ENCODE data around the gene CDH8.

CDH8 gene

DNA sequence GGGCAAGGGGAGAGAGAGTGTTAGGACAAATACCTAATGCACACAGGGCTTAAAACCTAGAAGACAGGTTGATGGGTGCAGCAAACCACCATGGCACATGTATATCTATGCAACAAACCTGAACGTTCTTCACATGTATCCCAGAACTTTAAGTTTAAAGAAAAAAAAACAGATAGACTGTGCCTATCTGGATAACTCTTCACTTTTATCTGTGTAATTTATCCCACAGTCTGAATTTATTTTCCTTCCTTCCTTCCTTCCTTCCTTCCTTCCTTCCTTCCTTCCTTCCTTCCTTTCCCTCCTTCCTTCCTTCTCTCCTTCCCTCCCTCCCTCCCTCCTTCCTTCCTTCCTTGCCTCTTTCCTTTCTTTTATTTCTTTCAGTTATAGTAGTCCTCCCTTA lies 370.7 kb downstream of the CDH8 start:
- no peak overlapping the region for H3K4me3 ChIP-seq (ENCODE audit: control insufficient read depth, low read depth, low read length)
- TF ChIP-seq, protein P1, sequence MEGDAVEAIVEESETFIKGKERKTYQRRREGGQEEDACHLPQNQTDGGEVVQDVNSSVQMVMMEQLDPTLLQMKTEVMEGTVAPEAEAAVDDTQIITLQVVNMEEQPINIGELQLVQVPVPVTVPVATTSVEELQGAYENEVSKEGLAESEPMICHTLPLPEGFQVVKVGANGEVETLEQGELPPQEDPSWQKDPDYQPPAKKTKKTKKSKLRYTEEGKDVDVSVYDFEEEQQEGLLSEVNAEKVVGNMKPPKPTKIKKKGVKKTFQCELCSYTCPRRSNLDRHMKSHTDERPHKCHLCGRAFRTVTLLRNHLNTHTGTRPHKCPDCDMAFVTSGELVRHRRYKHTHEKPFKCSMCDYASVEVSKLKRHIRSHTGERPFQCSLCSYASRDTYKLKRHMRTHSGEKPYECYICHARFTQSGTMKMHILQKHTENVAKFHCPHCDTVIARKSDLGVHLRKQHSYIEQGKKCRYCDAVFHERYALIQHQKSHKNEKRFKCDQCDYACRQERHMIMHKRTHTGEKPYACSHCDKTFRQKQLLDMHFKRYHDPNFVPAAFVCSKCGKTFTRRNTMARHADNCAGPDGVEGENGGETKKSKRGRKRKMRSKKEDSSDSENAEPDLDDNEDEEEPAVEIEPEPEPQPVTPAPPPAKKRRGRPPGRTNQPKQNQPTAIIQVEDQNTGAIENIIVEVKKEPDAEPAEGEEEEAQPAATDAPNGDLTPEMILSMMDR (conservative IDR thresholded peaks at IDR 0.05; ENCODE audit: control insufficient read depth, insufficient read depth, low read depth, low read length): no peak
- DNase-seq (ENCODE audit: low read depth): no peak

DNA sequence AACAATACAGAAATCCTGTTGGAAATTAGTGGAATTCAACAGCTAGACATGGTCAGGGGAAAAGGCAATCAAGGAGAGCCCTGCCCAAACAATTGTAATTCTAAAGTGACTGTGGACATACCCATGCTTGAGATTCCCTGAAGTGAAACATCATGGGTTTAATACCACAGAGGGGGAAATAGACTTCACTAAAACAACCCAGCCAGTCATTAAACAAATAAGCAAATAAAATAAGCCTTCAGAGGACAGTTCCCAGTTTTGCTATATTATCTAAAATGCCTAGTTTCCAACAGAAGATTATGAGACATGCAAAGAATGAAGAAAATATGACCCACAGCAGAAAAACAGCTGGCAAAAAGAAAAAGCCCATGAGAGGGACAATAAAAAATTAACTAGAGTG lies 376.3 kb downstream of the CDH8 start:
- H3K4me3 ChIP-seq (ENCODE audit: control insufficient read depth, low read depth, low read length): no peak overlapping the region
- TF ChIP-seq, protein P1 (conservative IDR thresholded peaks at IDR 0.05; ENCODE audit: control insufficient read depth, insufficient read depth, low read depth, low read length): no peak
- DNase-seq (ENCODE audit: low read depth): no peak

DNA sequence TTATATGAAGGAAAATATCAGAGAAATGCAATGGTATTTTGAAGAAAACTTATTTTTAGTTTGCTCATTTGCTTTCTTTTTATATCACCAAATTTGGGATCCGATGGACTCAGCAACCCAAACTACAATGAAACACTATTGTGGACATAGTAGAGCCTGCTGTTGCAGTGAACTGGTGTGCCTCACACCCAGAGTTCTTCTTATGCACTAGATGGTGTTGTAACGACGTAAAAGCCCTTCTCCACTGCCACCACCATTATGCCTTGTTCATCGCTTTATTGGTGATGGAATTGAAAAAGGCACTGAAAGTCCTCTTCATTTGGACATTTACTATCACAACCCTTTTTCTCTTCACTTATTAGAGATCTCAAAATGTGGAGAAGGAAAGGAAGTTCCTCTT lies 381.3 kb downstream of the CDH8 start:
- TF ChIP-seq, protein P1 (conservative IDR thresholded peaks at IDR 0.05; ENCODE audit: control insufficient read depth, insufficient read depth, low read depth, low read length): no peak
- DNase-seq (ENCODE audit: low read depth): no peak
- H3K4me3 ChIP-seq (ENCODE audit: control insufficient read depth, low read depth, low read length): no peak overlapping the region

DNA sequence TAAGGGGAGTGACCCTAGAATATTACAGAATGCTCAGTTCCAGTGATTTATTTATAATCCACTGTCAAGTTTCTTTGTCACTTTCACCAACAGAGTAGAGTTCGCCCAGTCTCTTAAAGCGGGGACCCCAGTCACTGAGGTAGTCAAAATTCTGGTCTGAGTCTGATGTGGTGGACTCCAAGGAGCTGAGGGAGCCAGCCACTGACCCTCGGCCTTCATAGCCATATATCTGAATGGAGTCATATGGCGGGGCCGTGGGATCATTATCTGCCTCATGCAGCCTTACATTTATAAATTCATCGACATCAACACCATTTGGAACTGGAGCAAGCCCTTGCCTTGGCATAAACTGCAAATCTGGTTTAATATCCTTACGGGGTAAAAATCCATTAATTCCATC lies 382.7 kb downstream of the CDH8 start:
- DNase-seq (ENCODE audit: low read depth): no peak
- TF ChIP-seq, protein P1 (conservative IDR thresholded peaks at IDR 0.05; ENCODE audit: control insufficient read depth, insufficient read depth, low read depth, low read length): no peak
- no peak overlapping the region for H3K4me3 ChIP-seq (ENCODE audit: control insufficient read depth, low read depth, low read length)

DNA sequence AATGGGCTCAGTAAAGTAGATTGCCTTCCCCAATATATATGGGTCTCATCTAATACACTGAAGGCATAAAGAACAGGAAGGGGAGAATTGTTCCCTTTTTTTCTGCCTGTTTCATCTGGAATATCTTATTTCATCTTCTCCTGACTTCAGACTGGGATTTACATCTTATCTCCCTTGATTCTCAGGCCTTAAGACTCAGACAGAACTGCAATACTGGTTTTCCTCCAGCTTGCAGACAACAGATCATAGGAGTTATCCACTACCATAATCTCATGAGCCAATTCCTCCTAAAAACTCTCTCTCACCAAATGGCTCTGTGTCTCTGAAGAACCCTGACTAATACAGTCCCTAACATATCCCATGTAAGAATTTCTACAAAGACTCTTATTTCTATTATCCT lies 390.7 kb downstream of the CDH8 start:
- TF ChIP-seq, protein P1 (conservative IDR thresholded peaks at IDR 0.05; ENCODE audit: control insufficient read depth, insufficient read depth, low read depth, low read length): no peak
- no peak for DNase-seq (ENCODE audit: low read depth)
- H3K4me3 ChIP-seq (ENCODE audit: control insufficient read depth, low read depth, low read length): no peak overlapping the region

DNA sequence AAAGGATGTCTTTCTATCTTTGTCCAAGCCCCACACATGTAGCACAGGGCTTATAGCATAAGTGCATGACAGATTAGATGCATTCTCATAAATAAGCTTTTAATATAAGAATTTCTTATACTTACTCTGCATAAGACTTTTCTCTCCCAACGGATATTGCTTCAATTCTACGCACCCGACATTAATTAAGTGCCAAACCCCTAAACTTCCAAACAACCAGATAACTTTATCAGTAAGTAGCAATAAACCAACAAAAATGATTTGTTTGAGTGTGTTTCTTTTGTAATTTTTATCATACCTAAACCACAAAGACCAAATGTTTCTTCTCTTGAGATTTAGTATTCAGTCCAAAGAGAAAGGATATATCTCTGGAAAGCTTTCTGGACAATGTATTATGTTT lies 391.5 kb downstream of the CDH8 start:
- TF ChIP-seq, protein P1 (conservative IDR thresholded peaks at IDR 0.05; ENCODE audit: control insufficient read depth, insufficient read depth, low read depth, low read length): no peak
- no peak for DNase-seq (ENCODE audit: low read depth)
- no peak overlapping the region for H3K4me3 ChIP-seq (ENCODE audit: control insufficient read depth, low read depth, low read length)

DNA sequence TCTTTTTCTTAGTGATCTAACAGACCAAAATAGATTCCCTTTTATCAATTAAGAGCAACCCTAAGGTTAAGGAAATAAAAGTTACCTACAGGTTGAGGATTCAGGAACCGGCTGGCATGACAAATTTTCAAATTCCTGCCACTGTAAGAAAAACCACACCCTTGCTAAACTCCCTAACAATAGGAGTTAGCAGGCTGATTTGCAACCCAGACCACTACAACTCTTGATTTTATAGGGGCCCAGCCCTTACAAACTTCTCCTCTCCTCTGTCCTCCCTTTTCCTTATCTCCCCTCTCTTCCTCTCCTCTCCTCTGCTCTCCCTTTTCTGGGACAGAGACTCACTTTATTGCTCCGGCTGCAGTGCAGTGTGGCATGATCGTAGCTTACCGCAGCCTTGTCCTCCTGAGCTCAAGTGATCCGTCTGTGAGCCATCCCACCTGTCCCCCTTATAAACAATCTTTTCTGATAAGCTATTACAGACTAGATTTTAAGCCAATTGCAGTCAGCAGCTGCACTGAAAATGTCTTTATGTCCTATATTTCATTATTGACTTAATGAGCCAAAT lies 418.9 kb downstream of the CDH8 start:
- TF ChIP-seq, protein P1 (conservative IDR thresholded peaks at IDR 0.05; ENCODE audit: control insufficient read depth, insufficient read depth, low read depth, low read length): no peak
- no peak overlapping the region for H3K4me3 ChIP-seq (ENCODE audit: control insufficient read depth, low read depth, low read length)
- DNase-seq (ENCODE audit: low read depth): no peak
